A673 (cell line): Measurements from ENCODE around the gene CCDC7.

ENCODE experiments used
- EZH2 ChIP-seq: fragments of 200-600 bp; sonication (generic); IDR thresholded peaks from 2 replicates; pipeline ENCODE4 v1.6.1; 2017; ENCODE audit warnings: borderline replicate concordance, low read depth, mild to moderate bottlenecking, mixed read lengths, antibody characterized with exemption, low read length; ENCODE audit not compliant: poor library complexity, severe bottlenecking
- TF ChIP-seq, protein P1 (sequence below): fragments of 300-800, 200-600 bp; sonication (generic); conservative IDR thresholded peaks from 2 replicates; pipeline ENCODE4 v1.5.1; 2017; ENCODE audit warnings: low read depth, mild to moderate bottlenecking, antibody characterized with exemption, low read length, moderate library complexity, mixed read lengths

DNA sequence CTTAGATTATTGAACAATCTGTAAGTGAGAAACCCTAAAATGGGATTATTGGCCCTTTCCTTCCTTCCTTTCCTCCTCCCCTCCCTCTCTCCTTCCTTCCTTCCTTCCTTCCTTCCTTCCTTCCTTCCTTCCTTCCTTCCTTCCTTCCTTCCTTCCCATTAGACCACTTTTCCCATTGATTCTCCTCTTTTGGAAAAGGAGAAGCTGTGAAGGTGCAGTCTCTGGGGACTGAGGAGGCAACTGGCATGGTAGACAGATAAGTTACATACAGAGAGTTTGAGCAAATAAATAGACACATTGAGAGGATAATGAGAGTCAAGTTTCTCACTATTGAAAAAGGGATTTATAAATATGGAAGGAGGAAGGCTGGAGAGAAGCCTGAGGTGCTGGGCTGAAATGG is 45.0 kb upstream of the CCDC7 start:
- no peak for TF ChIP-seq EZH2
- TF ChIP-seq, protein P1, sequence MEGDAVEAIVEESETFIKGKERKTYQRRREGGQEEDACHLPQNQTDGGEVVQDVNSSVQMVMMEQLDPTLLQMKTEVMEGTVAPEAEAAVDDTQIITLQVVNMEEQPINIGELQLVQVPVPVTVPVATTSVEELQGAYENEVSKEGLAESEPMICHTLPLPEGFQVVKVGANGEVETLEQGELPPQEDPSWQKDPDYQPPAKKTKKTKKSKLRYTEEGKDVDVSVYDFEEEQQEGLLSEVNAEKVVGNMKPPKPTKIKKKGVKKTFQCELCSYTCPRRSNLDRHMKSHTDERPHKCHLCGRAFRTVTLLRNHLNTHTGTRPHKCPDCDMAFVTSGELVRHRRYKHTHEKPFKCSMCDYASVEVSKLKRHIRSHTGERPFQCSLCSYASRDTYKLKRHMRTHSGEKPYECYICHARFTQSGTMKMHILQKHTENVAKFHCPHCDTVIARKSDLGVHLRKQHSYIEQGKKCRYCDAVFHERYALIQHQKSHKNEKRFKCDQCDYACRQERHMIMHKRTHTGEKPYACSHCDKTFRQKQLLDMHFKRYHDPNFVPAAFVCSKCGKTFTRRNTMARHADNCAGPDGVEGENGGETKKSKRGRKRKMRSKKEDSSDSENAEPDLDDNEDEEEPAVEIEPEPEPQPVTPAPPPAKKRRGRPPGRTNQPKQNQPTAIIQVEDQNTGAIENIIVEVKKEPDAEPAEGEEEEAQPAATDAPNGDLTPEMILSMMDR = no peak
